AML-193 (cell line): ENCODE measurements around the gene ARHGEF2.

Source experiments
- DNase-seq, 2 experiments: peaks; one replicate each; lab custom pipeline; 2025; lab: John Stamatoyannopoulos, UW

ARHGEF2 gene

GRCh38 chr1:155911156-155912055 is 66.9 kb downstream of the ARHGEF2 start, which contains the start of gene RIT1:
RIT1 (minus strand) TSS chr1:155911349; CDS start chr1:155910761, 588 bp downstream.
- peak; percentile 53 to 75 for DNase-seq

GRCh38 chr1:155910621-155911121 is 67.7 kb downstream of the ARHGEF2 start:
- no peak for DNase-seq

- peak; percentile 67 to 79 for DNase-seq
Observed at GRCh38 chr1:155909894-155910293, 68.5 kb downstream of the ARHGEF2 start.

- DNase-seq: no peak
Observed at GRCh38 chr1:155904261-155904660, 74.1 kb downstream of the ARHGEF2 start.

- DNase-seq: no peak
Observed at GRCh38 chr1:155900161-155900560, 78.2 kb downstream of the ARHGEF2 start.

- DNase-seq: no peak
Observed at GRCh38 chr1:155899683-155900082, 78.7 kb downstream of the ARHGEF2 start.

- no peak for DNase-seq
Observed at GRCh38 chr1:155898888-155899287, 79.5 kb downstream of the ARHGEF2 start.

- DNase-seq: no peak
Observed at GRCh38 chr1:155897746-155898145, 80.6 kb downstream of the ARHGEF2 start.
